ENCODE results near the gene IPPK.

Gene IPPK

GRCh38 chr9:92657296-92658094 is 12.4 kb downstream of the IPPK start:
- no peak for DNase-seq (ENCODE audit: low read depth in 3 of 3)

GRCh38 chr9:92656537-92656925 is 13.4 kb downstream of the IPPK start:
- no peak for DNase-seq (ENCODE audit: low read depth in 3 of 3)

GRCh38 chr9:92655896-92656536 is 13.9 kb downstream of the IPPK start:
- DNase-seq (ENCODE audit: low read depth in 3 of 3), result no peak

- DNase-seq (ENCODE audit: low read depth in 3 of 3), result no peak
Observed at GRCh38 chr9:92655366-92655765, 14.6 kb downstream of the IPPK start.

- no peak for DNase-seq (ENCODE audit: low read depth in 3 of 3)
Observed at GRCh38 chr9:92654481-92655301, 15.2 kb downstream of the IPPK start.

GRCh38 chr9:92652461-92652860 is 17.5 kb downstream of the IPPK start:
- DNase-seq (ENCODE audit: low read depth in 3 of 3), result no peak

GRCh38 chr9:92650839-92651621 is 18.9 kb downstream of the IPPK start:
- DNase-seq (ENCODE audit: low read depth in 3 of 3), result no peak

GRCh38 chr9:92650296-92650695 is 19.6 kb downstream of the IPPK start:
- no peak for DNase-seq (ENCODE audit: low read depth in 3 of 3)

- no peak for DNase-seq (ENCODE audit: low read depth in 3 of 3)
Observed at GRCh38 chr9:92649007-92649406, 20.9 kb downstream of the IPPK start.

- DNase-seq (ENCODE audit: low read depth in 3 of 3), result no peak
Observed at GRCh38 chr9:92648474-92648971, 21.4 kb downstream of the IPPK start.

- no peak for DNase-seq (ENCODE audit: low read depth in 3 of 3)
Observed at GRCh38 chr9:92647671-92648473, 22.1 kb downstream of the IPPK start.

- DNase-seq (ENCODE audit: low read depth in 3 of 3), result no peak
Observed at GRCh38 chr9:92645041-92645440, 24.9 kb downstream of the IPPK start.

- no peak for DNase-seq (ENCODE audit: low read depth in 3 of 3)
Observed at GRCh38 chr9:92644278-92644677, 25.7 kb downstream of the IPPK start.

- no peak for DNase-seq (ENCODE audit: low read depth in 3 of 3)
Observed at GRCh38 chr9:92642564-92642963, 27.4 kb downstream of the IPPK start.

GRCh38 chr9:92642041-92642451 is 27.9 kb downstream of the IPPK start:
- no peak for DNase-seq (ENCODE audit: low read depth in 3 of 3)

GRCh38 chr9:92641092-92641809 is 28.7 kb downstream of the IPPK start:
- DNase-seq (ENCODE audit: low read depth in 3 of 3), result no peak

GRCh38 chr9:92640398-92641091 is 29.4 kb downstream of the IPPK start:
- no peak for DNase-seq (ENCODE audit: low read depth in 3 of 3)

- no peak for DNase-seq (ENCODE audit: low read depth in 3 of 3)
Observed at GRCh38 chr9:92639791-92640271, 30.1 kb downstream of the IPPK start.

GRCh38 chr9:92639124-92639523 is 30.8 kb downstream of the IPPK start:
- DNase-seq (ENCODE audit: low read depth in 3 of 3), result no peak
